ENCODE results near the gene WRAP53.
"Not testable (repeated sequence)": the region's sequence is repeated elsewhere in the genome, so short reads cannot be mapped to it uniquely, and the experiment has no call there.

DNA sequence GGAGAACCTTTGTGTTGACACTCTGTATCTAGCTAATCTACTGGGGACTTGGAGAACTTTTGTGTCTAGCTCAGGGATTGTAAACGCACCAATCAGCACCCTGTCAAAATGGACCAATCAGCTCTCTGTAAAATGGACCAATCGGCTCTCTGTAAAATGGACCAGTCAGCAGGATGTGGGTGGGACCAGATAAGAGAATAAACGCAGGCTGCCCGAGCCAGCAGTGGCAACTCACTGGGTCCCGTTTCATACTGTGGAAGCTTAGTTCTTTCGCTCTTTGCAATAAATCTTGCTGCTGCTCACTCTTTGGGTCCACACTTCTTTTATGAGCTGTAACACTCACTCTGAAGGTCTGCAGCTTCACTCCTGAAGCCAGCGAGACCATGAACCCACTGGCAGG, 46.6 kb upstream of the WRAP53 start:
- TF ChIP-seq CTCF (conservative IDR thresholded peaks at IDR 0.05; ENCODE audit: low read depth, low read length); EZH2 (IDR thresholded peaks at IDR 0.05; ENCODE audit: low read length, unreplicated experiment): not testable (repeated sequence)

Measured in PC-3 (cell line).